ENCODE results near the gene ZFYVE16.

Gene ZFYVE16

GRCh38 chr5:80503641-80504040, 95.8 kb downstream of the ZFYVE16 start:
- no peak for ATAC-seq
- TF ChIP-seq PPARA (CRISPR knock-in tag; IDR thresholded peaks at IDR 0.05; ENCODE audit: borderline replicate concordance): no peak
- no peak for TF ChIP-seq ISL1 (CRISPR knock-in tag; IDR thresholded peaks at IDR 0.05)
- TF ChIP-seq ZFP3 (CRISPR knock-in tag; IDR thresholded peaks at IDR 0.05): no peak
- no peak for TF ChIP-seq ZC3H10 (CRISPR knock-in tag; IDR thresholded peaks at IDR 0.05)
- no peak for TF ChIP-seq TCF4 (CRISPR knock-in tag; IDR thresholded peaks at IDR 0.05; ENCODE audit: borderline replicate concordance)
- no peak for TF ChIP-seq ZNF70 (CRISPR knock-in tag; IDR thresholded peaks at IDR 0.05)
- TF ChIP-seq ZNF565 (CRISPR knock-in tag; conservative IDR thresholded peaks at IDR 0.05; ENCODE audit: low read depth): no peak
- no peak for TF ChIP-seq POU6F1 (CRISPR knock-in tag; IDR thresholded peaks at IDR 0.05; ENCODE audit: borderline replicate concordance, low read depth)

GRCh38 chr5:80504833-80505232, 97.0 kb downstream of the ZFYVE16 start:
- TF ChIP-seq ARNTL (CRISPR knock-in tag; IDR thresholded peaks at IDR 0.05; ENCODE audit: borderline replicate concordance, low read depth): no peak
- TF ChIP-seq CSDC2 (CRISPR knock-in tag; IDR thresholded peaks at IDR 0.05): no peak
- no peak for TF ChIP-seq ZNF70 (CRISPR knock-in tag; IDR thresholded peaks at IDR 0.05)
- TF ChIP-seq ZNF8 (CRISPR knock-in tag; IDR thresholded peaks at IDR 0.05): no peak
- no peak for TF ChIP-seq GLIS3 (CRISPR knock-in tag; IDR thresholded peaks at IDR 0.05)
- TF ChIP-seq RARB (CRISPR knock-in tag; IDR thresholded peaks at IDR 0.05): no peak
- no peak for TF ChIP-seq TOX (CRISPR knock-in tag; IDR thresholded peaks at IDR 0.05; ENCODE audit: borderline replicate concordance)
- no peak for TF ChIP-seq ESRRG (CRISPR knock-in tag; IDR thresholded peaks at IDR 0.05)
- no peak for TF ChIP-seq SNAI2 (CRISPR knock-in tag; IDR thresholded peaks at IDR 0.05)
- TF ChIP-seq ZNF565 (CRISPR knock-in tag; conservative IDR thresholded peaks at IDR 0.05; ENCODE audit: low read depth): no peak
- no peak for TF ChIP-seq TCF4 (CRISPR knock-in tag; IDR thresholded peaks at IDR 0.05; ENCODE audit: borderline replicate concordance)
- TF ChIP-seq OSR1 (CRISPR knock-in tag; IDR thresholded peaks at IDR 0.05): no peak
- no peak for TF ChIP-seq BACH2 (CRISPR knock-in tag; IDR thresholded peaks at IDR 0.05; ENCODE audit: borderline replicate concordance)
- no peak for TF ChIP-seq CSRNP3 (CRISPR knock-in tag; IDR thresholded peaks at IDR 0.05)
- no peak for TF ChIP-seq ZC3H10 (CRISPR knock-in tag; IDR thresholded peaks at IDR 0.05)
- TF ChIP-seq ISL1 (CRISPR knock-in tag; IDR thresholded peaks at IDR 0.05): no peak
- no peak for ATAC-seq

GRCh38 chr5:80507663-80508062, 99.8 kb downstream of the ZFYVE16 start:
- TF ChIP-seq ARNTL (CRISPR knock-in tag; IDR thresholded peaks at IDR 0.05; ENCODE audit: borderline replicate concordance, low read depth) (no peak), POU6F1 (CRISPR knock-in tag; IDR thresholded peaks at IDR 0.05; ENCODE audit: borderline replicate concordance, low read depth) (no peak), ISL1 (CRISPR knock-in tag; IDR thresholded peaks at IDR 0.05) (no peak), OSR1 (CRISPR knock-in tag; IDR thresholded peaks at IDR 0.05) (no peak), CSRNP3 (CRISPR knock-in tag; IDR thresholded peaks at IDR 0.05) (no peak), ZFP30 (CRISPR knock-in tag; IDR thresholded peaks at IDR 0.05) (no peak), TSHZ2 (CRISPR knock-in tag; IDR thresholded peaks at IDR 0.05) (no peak), PATZ1 (CRISPR knock-in tag; IDR thresholded peaks at IDR 0.05; ENCODE audit: borderline replicate concordance) (no peak), TOX (CRISPR knock-in tag; IDR thresholded peaks at IDR 0.05; ENCODE audit: borderline replicate concordance) (no peak), ZC3H10 (CRISPR knock-in tag; IDR thresholded peaks at IDR 0.05) (no peak), ZNF565 (CRISPR knock-in tag; conservative IDR thresholded peaks at IDR 0.05; ENCODE audit: low read depth) (no peak), PPARA (CRISPR knock-in tag; IDR thresholded peaks at IDR 0.05; ENCODE audit: borderline replicate concordance) (no peak), ZNF70 (CRISPR knock-in tag; IDR thresholded peaks at IDR 0.05) (no peak), GLIS3 (CRISPR knock-in tag; IDR thresholded peaks at IDR 0.05) (no peak)
- ATAC-seq: no peak
